Ureter (tissue), 1 donor: ENCODE data around the gene ADRA2A. TPM values are rescaled to one million over a fixed set of nuclear protein-coding genes. Genes with fewer than 3 reads are reported as not detected.

Experiments used
- DNase-seq: peaks from one replicate; pipeline ENCODE4 v3.0.0-alpha.2; 2020; ENCODE audit warnings: low spot score
- total RNA-seq: library from RNA; stranded (reverse); gene quantifications from one replicate; pipeline ENCODE4 v1.2.4, GENCODE V29; 2023
- donor health status: DM: yes; HTN: yes; CAD: no.

ADRA2A gene
- total RNA-seq = 7.2 TPM

- DNase-seq = no peak
Measured at GRCh38 chr10:111076682-111077478, at the start of gene ADRA2A. Gene ADRA2A, plus strand, starts transcription at chr10:111077029. Its CDS starts 968 bp downstream, at chr10:111077997.

GRCh38 chr10:111030042-111030750 is 46.6 kb upstream of the ADRA2A start:
- no peak for DNase-seq

- no peak for DNase-seq
Measured at GRCh38 chr10:111034598-111035310, 42.1 kb upstream of the ADRA2A start.

- no peak for DNase-seq
Measured at GRCh38 chr10:111035542-111035941, 41.3 kb upstream of the ADRA2A start.

- DNase-seq = no peak
Measured at GRCh38 chr10:111037858-111038257, 39.0 kb upstream of the ADRA2A start.

- DNase-seq = no peak
Measured at GRCh38 chr10:111039522-111039921, 37.3 kb upstream of the ADRA2A start.

GRCh38 chr10:111057006-111057405 is 19.8 kb upstream of the ADRA2A start:
- DNase-seq = no peak

GRCh38 chr10:111063471-111063870 is 13.4 kb upstream of the ADRA2A start:
- no peak for DNase-seq

- no peak for DNase-seq
Measured at GRCh38 chr10:111072232-111072631, 4.6 kb upstream of the ADRA2A start.

- DNase-seq = no peak
Measured at GRCh38 chr10:111075577-111076185, 1.1 kb upstream of the ADRA2A start.

GRCh38 chr10:111076191-111076681 is 593 bp upstream of the ADRA2A start:
- no peak for DNase-seq

GRCh38 chr10:111077479-111077784 is 603 bp downstream of the ADRA2A start:
- no peak for DNase-seq

- DNase-seq = no peak
Measured at GRCh38 chr10:111077785-111078504, 1.1 kb downstream of the ADRA2A start.

- DNase-seq = no peak
Measured at GRCh38 chr10:111078505-111079185, 1.8 kb downstream of the ADRA2A start.

GRCh38 chr10:111079241-111079760 is 2.5 kb downstream of the ADRA2A start:
- no peak for DNase-seq

GRCh38 chr10:111079781-111080180 is 3.0 kb downstream of the ADRA2A start:
- no peak for DNase-seq

GRCh38 chr10:111080224-111080623 is 3.4 kb downstream of the ADRA2A start:
- DNase-seq = no peak

GRCh38 chr10:111081595-111081994 is 4.8 kb downstream of the ADRA2A start:
- DNase-seq = no peak

- DNase-seq = peak; percentile 12
Measured at GRCh38 chr10:111082102-111082975, 5.5 kb downstream of the ADRA2A start.
